K562 (cell line): ENCODE data around the gene SMCHD1. TPM values are rescaled to one million over a fixed set of nuclear protein-coding genes. Genes with fewer than 3 reads are reported as not detected.

Experiments used
- BRCA1 ChIP-seq, 2 experiments: fragments of 450-650 bp in 1 of 2; sonication (generic) in 1 of 2; formaldehyde crosslinking in 1 of 2; IDR thresholded peaks; 2 replicates each; pipeline versions ENCODE4 v1.5.0 to v1.6.1; 2017 to 2020; ENCODE audit warnings: mild to moderate bottlenecking in 1 of 2, missing genetic modification reagents in 1 of 2
- DACH1 ChIP-seq: fragments of 450-650 bp; IDR thresholded peaks from 2 replicates; pipeline ENCODE4 v1.6.1; 2018; ENCODE audit not compliant: partially characterized antibody
- DPF2 ChIP-seq: fragments of 450-650 bp; IDR thresholded peaks from 2 replicates; pipeline ENCODE4 v1.6.1; 2016
- FOXP1 ChIP-seq: sonication (generic); formaldehyde crosslinking; IDR thresholded peaks from 2 replicates; pipeline ENCODE4 v1.8.0; 2022; ENCODE audit warnings: mild to moderate bottlenecking, missing genetic modification reagents
- HMGXB4 ChIP-seq: sonication (generic); formaldehyde crosslinking; IDR thresholded peaks from 2 replicates; pipeline ENCODE4 v1.8.1; 2023; ENCODE audit warnings: mild to moderate bottlenecking, missing genetic modification reagents
- KDM1A ChIP-seq, 2 experiments: fragments of 450-650 bp; IDR thresholded peaks; 2 replicates each; pipeline ENCODE4 v1.6.1; 2016; ENCODE audit warnings: mild to moderate bottlenecking in 2 of 2
- MAX ChIP-seq: sonication (generic); formaldehyde crosslinking; IDR thresholded peaks from 2 replicates; pipeline ENCODE4 v1.9.0; 2022; ENCODE audit warnings: mild to moderate bottlenecking, missing genetic modification reagents
- NFIX ChIP-seq: fragments of 250-450 bp; sonication (Bioruptor Pico); IDR thresholded peaks from 2 replicates; pipeline ENCODE4 v1.4.0; 2020; ENCODE audit warnings: low read depth, mild to moderate bottlenecking, moderate library complexity
- PHF20 ChIP-seq: fragments of 450-650 bp; IDR thresholded peaks from 2 replicates; pipeline ENCODE4 v1.6.1; 2018; ENCODE audit not compliant: partially characterized antibody
- PTRF ChIP-seq: fragments of 450-650 bp; IDR thresholded peaks from 2 replicates; pipeline ENCODE4 v1.6.1; 2016; ENCODE audit warnings: mild to moderate bottlenecking, missing genetic modification characterization, missing compliant biosample characterization
- SRF ChIP-seq, 2 experiments: fragments of 250-450, 450-650 bp in 1 of 2; sonication (Bioruptor Pico) in 1 of 2; sonication (generic) in 1 of 2; formaldehyde crosslinking; IDR thresholded peaks; 2 replicates each; pipeline versions ENCODE4 v1.5.0 to v1.5.1; 2020 to 2022; ENCODE audit warnings: mild to moderate bottlenecking in 1 of 2, missing genetic modification reagents in 1 of 2
- SRSF3 ChIP-seq: fragments of 200-400 bp; formaldehyde crosslinking; IDR thresholded peaks from 2 replicates; pipeline ENCODE4 v1.6.1; 2016; ENCODE audit warnings: mild to moderate bottlenecking, low read length, moderate library complexity; ENCODE audit not compliant: insufficient read depth
- TCF3 ChIP-seq: sonication (generic); formaldehyde crosslinking; IDR thresholded peaks from 2 replicates; pipeline ENCODE4 v1.4.0; 2020; ENCODE audit warnings: mild to moderate bottlenecking, missing genetic modification reagents
- TCF7 ChIP-seq: sonication (generic); IDR thresholded peaks from 2 replicates; pipeline ENCODE4 v1.6.1; 2016; ENCODE audit warnings: antibody characterized with exemption, borderline replicate concordance
- TEAD1 ChIP-seq, 2 experiments: fragments of 450-650 bp in 1 of 2; sonication (generic) in 1 of 2; formaldehyde crosslinking; IDR thresholded peaks; 2 replicates each; pipeline versions ENCODE4 v1.4.0 to v1.8.0; 2020 to 2022; ENCODE audit warnings: mild to moderate bottlenecking in 2 of 2, missing genetic modification reagents in 1 of 2
- TEAD4 ChIP-seq, 2 experiments: sonication (generic) in 1 of 2; formaldehyde crosslinking in 1 of 2; IDR thresholded peaks; 2 replicates each; pipeline versions ENCODE4 v1.6.1 to v1.8.0; 2012 to 2022; ENCODE audit warnings: borderline replicate concordance in 1 of 2, inconsistent platforms in 1 of 2, low read length in 1 of 2, mild to moderate bottlenecking in 1 of 2, missing genetic modification reagents in 1 of 2
- TFE3 ChIP-seq: fragments of 450-650 bp; formaldehyde crosslinking; IDR thresholded peaks from 2 replicates; pipeline ENCODE4 v1.4.0; 2020; ENCODE audit warnings: mild to moderate bottlenecking, mixed read lengths
- XRCC3 ChIP-seq: fragments of 450-650 bp; IDR thresholded peaks from 2 replicates; pipeline ENCODE4 v1.6.1; 2017; ENCODE audit warnings: mild to moderate bottlenecking, moderate library complexity
- ZC3H4 ChIP-seq: sonication (generic); formaldehyde crosslinking; IDR thresholded peaks from 2 replicates; pipeline ENCODE4 v1.9.0; 2021; ENCODE audit warnings: missing genetic modification reagents, borderline replicate concordance
- ZNF212 ChIP-seq: fragments of 450-650 bp; formaldehyde crosslinking; IDR thresholded peaks from 2 replicates; pipeline ENCODE4 v1.4.0; 2020; ENCODE audit warnings: mild to moderate bottlenecking
- ZNF280B ChIP-seq: fragments of 250-450 bp; sonication (Bioruptor Pico); IDR thresholded peaks from 2 replicates; pipeline ENCODE4 v1.5.1; 2021; ENCODE audit warnings: mild to moderate bottlenecking
- ZNF316 ChIP-seq: fragments of 450-650 bp; IDR thresholded peaks from 2 replicates; pipeline ENCODE4 v1.6.1; 2016
- ZNF655 ChIP-seq: fragments of 250-450 bp; sonication (Bioruptor Pico); IDR thresholded peaks from 2 replicates; pipeline ENCODE4 v1.5.0; 2021
- polyA plus RNA-seq, 8 experiments: library from polyadenylated mRNA; depleted of rRNA in 4 of 8; stranded (reverse) in 5 of 8; unstranded in 3 of 8; fragments of >200 nt; fragmentation: Nextera tagmentation in 2 of 8; fragmentation: Illumina TruSeq in 1 of 8; extraction: Ambion mirVana in 2 of 8; extraction: Trizol in 1 of 8; gene quantifications; 2 replicates each; pipeline versions ENCODE4 v1.2.1 to v1.2.3, GENCODE V29; 2011 to 2014; ENCODE audit warnings: inconsistent platforms in 1 of 8, missing spikeins in 1 of 8
- total RNA-seq, 7 experiments: library from RNA; depleted of rRNA in 6 of 7; stranded (reverse); fragments of >200 nt in 6 of 7; fragmentation: Illumina TruSeq in 2 of 7; extraction: Trizol in 2 of 7; gene quantifications; 2 replicates each; pipeline versions ENCODE4 v1.2.1 to v1.2.3, GENCODE V29; 2011 to 2021; ENCODE audit warnings: low replicate concordance in 1 of 7

SMCHD1 gene
- total and polyA plus RNA-seq, 9 of the 15 experiments (the other 6 are each of a cell fraction or from before 2014, with no cell fraction given) = 6.3 to 144 (median 72.7) TPM

- no peak for TF ChIP-seq NFIX
- no peak for TF ChIP-seq ZNF280B (CRISPR knock-in tag)
- no peak for TF ChIP-seq XRCC3
- peak; percentile 87 for TF ChIP-seq DACH1
- TF ChIP-seq TFE3 (CRISPR knock-in tag) = no peak
- TF ChIP-seq MAX = peak; percentile 61; the same call in 1 of the 2 replicates
- TF ChIP-seq TEAD1 (CRISPR knock-in tag; IDR thresholded peaks at IDR 0.05) = peak; percentile 95 to 99
- peak; percentile 36 for TF ChIP-seq PHF20
- TF ChIP-seq PTRF (tag) = no peak
- TF ChIP-seq SRSF3 = no peak
- TF ChIP-seq ZNF212 = no peak
- TF ChIP-seq TEAD4 (IDR thresholded peaks at IDR 0.05; ENCODE audit: low read length) = peak; percentile 99
- TF ChIP-seq TEAD4 (CRISPR knock-in tag; IDR thresholded peaks at IDR 0.05; ENCODE audit: borderline replicate concordance) = peak; percentile 86; the same call in 1 of the 2 replicates
- TF ChIP-seq ZC3H4 (CRISPR knock-in tag) = no peak
- TF ChIP-seq TCF3 (CRISPR knock-in tag) = peak; percentile 99
- no peak for TF ChIP-seq BRCA1 (IDR thresholded peaks at IDR 0.05)
- TF ChIP-seq BRCA1 (CRISPR knock-in tag; IDR thresholded peaks at IDR 0.05) = no peak
- no peak for TF ChIP-seq HMGXB4 (CRISPR knock-in tag)
- TF ChIP-seq DPF2 = peak; percentile 99
- no peak for TF ChIP-seq TCF7
- TF ChIP-seq SRF (CRISPR knock-in tag; IDR thresholded peaks at IDR 0.05) = no peak
- TF ChIP-seq ZNF316 = no peak
- no peak for TF ChIP-seq FOXP1
- no peak for TF ChIP-seq ZNF655 (CRISPR knock-in tag)
- peak; percentile 92 to 94 for TF ChIP-seq KDM1A (IDR thresholded peaks at IDR 0.05)
These were observed 198.6 kb downstream of the SMCHD1 start (continued) for GRCh38 chr18:2853926-2854664.
